ENCODE measurements around the gene AIG1. TPM values are rescaled to one million over a fixed set of nuclear protein-coding genes. Genes with fewer than 3 reads are reported as not detected.
"Not testable (repeated sequence)": the region's sequence is repeated elsewhere in the genome, so short reads cannot be mapped to it uniquely, and the experiment has no call there.

Gene AIG1
- total RNA-seq, 4 donors from 2014 or later, result 18.1 to 47.3 (median 22.9) TPM

DNA sequence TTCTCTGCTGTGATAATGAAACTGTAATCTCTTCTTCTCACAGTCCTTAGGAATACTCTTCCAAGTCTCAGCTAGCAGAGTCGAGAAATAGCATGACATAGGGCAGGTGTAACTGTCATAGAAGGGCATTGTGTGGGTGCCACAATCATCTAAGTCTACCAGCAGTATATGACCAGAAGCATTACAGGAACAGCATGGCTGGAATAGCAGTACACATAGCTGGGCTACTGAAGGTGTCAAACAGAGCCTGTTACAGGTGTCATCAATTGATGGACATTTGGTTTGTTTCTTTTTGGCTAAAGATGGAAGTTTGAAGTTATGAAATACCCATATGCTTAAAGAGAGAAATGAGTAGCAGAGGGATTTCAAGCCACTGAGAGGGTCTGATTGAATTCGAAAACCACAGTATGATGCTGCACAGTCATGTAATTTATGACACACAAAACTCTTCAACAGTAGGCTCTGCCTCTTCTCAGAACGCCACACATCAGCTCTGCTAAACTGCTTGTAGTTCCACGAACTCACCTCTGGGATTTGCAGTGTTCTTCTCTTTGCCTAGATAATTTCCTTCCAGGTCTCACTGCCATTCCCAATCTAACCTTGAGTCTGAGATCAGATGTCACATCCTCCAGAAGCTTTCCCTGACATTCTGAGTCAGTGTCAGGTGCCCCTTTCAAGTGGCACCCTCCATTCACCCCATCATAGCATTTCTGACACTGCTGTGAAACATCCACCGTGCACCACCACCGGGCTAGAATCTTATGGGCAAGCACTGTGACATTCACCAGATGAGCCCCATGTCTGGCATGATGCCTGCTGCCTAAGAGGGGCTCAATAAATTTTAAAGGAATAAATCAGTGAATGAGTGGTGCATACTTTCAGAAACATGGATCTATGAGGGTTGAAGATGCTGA is 238.8 kb downstream of the AIG1 start:
- TF ChIP-seq, protein P1, sequence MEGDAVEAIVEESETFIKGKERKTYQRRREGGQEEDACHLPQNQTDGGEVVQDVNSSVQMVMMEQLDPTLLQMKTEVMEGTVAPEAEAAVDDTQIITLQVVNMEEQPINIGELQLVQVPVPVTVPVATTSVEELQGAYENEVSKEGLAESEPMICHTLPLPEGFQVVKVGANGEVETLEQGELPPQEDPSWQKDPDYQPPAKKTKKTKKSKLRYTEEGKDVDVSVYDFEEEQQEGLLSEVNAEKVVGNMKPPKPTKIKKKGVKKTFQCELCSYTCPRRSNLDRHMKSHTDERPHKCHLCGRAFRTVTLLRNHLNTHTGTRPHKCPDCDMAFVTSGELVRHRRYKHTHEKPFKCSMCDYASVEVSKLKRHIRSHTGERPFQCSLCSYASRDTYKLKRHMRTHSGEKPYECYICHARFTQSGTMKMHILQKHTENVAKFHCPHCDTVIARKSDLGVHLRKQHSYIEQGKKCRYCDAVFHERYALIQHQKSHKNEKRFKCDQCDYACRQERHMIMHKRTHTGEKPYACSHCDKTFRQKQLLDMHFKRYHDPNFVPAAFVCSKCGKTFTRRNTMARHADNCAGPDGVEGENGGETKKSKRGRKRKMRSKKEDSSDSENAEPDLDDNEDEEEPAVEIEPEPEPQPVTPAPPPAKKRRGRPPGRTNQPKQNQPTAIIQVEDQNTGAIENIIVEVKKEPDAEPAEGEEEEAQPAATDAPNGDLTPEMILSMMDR (IDR thresholded peaks at IDR 0.05), result no peak
- DNase-seq (ENCODE audit: low spot score) (no peak), ATAC-seq (ENCODE audit: low FRiP score) (no peak)

DNA sequence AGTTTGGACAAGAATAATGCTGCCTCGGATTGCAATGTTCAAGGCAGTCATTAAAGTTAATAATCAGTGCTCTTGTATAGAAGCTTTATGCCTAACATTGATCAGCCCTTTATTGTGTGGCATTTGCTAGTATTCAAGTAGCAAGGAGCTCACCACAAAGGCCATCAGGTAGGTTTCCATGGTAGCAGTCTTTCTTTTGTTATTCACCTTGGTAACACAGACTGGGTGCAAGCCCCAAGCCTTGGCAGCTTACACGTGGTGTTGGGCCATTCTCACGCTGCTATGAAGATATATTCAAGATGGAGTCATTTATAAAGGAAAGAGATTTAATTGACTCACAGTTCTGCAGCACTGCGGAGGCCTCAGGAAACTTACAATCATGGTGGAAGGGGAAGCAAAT is 240.5 kb downstream of the AIG1 start:
- no peak for ATAC-seq (ENCODE audit: low FRiP score)
- DNase-seq (ENCODE audit: low spot score), result no peak
- TF ChIP-seq, protein P1 (IDR thresholded peaks at IDR 0.05), result no peak

DNA sequence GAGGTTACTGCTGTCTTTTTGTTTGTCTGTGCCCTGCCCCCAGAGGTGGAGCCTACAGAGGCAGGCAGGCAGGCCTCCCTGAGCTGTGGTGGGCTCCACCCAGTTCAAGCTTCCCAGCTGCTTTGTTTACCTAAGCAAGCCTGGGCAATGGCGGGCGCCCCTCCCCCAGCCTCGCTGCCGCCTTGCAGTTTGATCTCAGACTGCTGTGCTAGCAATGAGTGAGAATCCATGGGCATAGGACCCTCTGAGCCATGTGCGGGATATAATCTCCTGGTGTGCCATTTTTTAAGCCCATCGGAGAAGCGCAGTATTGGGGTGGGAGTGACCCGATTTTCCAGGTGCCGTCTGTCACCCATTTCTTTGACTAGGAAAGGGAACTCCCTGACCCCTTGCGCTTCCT is 247.1 kb downstream of the AIG1 start:
- ATAC-seq (ENCODE audit: low FRiP score); DNase-seq (ENCODE audit: low spot score): not testable (repeated sequence)

DNA sequence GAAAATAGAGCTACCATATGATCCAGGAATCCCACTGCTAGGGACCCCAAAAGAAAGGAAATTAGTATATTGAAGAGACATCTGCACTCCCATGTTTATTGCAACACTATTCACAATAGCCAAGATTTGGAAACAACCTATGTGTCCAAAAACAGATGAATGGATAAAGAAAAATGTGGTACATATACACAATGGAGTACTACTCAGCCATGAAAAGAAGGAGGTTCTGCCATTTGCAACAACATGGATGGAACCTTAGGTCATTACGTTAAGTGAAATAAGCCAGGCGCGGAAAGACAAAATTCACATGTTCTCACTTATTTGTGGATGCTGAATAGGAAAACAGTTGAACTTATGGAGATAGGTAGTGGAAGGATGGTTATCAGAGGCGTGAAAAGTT is 252.5 kb downstream of the AIG1 start:
- TF ChIP-seq, protein P1 (IDR thresholded peaks at IDR 0.05), result no peak
- ATAC-seq (ENCODE audit: low FRiP score) (no peak), DNase-seq (ENCODE audit: low spot score) (no peak)

DNA sequence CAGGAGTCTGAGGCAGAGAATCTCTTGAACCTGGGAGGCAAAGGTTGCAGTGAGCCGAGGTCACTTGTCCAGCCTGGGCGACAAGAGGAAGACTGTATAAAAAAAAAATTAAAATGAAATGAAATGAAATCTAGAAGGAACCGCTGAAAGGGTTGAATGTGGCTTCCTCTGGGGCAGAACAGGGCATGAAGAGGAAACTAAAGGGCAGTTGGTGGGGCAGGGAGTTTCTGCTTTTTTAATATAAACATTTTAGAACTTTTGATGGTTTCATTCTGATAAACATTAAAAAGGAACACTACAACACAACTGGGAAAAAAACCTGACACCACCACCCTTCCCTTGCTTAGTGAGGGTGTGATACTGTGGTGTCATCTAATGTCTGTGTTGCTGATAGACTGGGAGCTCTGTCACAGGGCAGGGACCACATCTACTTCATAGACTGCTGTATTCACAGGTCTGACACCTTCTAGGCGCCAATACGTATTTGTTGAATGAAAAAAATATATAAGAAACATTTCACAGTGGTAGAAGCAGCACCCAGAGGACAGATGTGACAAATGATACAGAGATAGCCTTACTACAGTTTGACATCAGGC is 260.9 kb downstream of the AIG1 start:
- TF ChIP-seq, protein P1 (IDR thresholded peaks at IDR 0.05), result no peak
- DNase-seq (ENCODE audit: low spot score), result no peak
- no peak for ATAC-seq (ENCODE audit: low FRiP score)

DNA sequence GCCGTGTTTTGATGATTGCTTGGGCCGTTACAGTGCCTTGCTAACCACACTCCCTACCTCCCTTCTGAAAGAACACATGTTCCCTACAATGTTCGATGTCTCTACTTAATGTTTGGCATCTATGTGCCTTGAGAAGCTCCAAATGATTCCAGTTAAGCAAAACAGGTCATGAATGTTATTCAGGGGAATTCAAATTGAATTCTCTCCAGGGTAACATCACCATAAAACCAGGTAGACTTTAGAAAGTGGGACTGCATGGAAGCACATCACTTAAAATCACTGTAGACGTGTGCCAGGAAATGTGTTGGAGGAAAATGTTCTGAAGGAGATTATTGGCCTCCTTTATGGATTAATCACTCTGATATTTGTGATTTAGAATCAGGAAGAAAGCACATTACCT is 261.7 kb downstream of the AIG1 start:
- TF ChIP-seq, protein P1 (IDR thresholded peaks at IDR 0.05), result no peak
- no peak for DNase-seq (ENCODE audit: low spot score)
- ATAC-seq (ENCODE audit: low FRiP score), result peak; percentile 35

DNA sequence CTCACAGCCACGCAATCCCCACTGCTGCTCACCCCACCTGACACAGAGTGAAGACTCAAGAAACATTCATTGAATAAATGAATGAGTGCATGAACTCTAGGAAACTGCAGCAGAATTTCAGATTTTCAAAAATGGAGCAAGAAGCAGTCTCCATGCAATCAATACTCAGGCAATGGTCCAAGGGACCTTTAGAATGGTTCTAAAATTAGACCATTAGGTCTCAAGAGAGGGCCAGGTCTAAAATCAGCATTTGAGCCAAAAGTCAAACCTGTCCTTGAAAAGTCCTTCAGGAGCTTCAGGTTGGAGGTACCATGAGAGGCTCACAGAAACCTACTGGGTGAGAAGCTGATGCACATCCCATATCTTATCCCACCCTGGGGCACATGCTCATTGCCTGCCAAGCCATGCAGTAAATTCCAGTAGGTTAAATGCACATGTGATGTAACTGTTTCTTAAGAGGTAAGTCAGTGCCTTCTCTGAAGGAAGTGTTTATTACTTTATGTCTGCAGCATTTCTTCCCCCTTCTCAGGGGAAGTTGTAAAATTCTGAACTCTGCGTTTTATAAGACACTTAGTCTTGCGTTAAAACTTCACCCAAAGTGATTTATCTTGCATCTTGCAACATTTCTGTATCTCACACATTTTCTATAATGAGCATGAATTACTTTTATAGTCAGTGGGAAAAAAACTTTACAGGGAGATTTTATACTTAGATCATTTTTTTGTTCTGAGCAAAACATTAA is 263.2 kb downstream of the AIG1 start:
- ATAC-seq (ENCODE audit: low FRiP score) (peak; percentile 61), DNase-seq (ENCODE audit: low spot score) (no peak)
- TF ChIP-seq, protein P1 (IDR thresholded peaks at IDR 0.05), result no peak

Measured in omental fat pad (tissue), 4 donors.